Left lobe of liver (tissue), 2 donors: ENCODE results near the gene PPP1R3C. TPM values are rescaled to one million over a fixed set of nuclear protein-coding genes. Genes with fewer than 3 reads are reported as not detected.

Source experiments
- ATAC-seq: fragments of 200-7000 bp; cut with Tn5 transposase; one replicate; pipeline ENCODE4 v1.9.1; 2020; ENCODE audit warnings: mild to moderate bottlenecking, moderate library complexity
- DNase-seq: peaks from one replicate; pipeline ENCODE4 v3.0.0-alpha.2; 2020; ENCODE audit warnings: low spot score
- total RNA-seq: library from RNA; stranded (reverse); gene quantifications from one replicate; pipeline ENCODE4 v1.2.1, GENCODE V29; 2021
- donor health status: DM: no; HTN: no; CAD: no; lungs with moderate emphysema.
- donor health status: DM: no; HTN: yes; CAD: no.

Gene PPP1R3C
- total RNA-seq, 1 donor from 2014 or later = 136 TPM

GRCh38 chr10:91602868-91603568, 29.9 kb downstream of the PPP1R3C start:
- DNase-seq = no peak
- no peak for ATAC-seq

GRCh38 chr10:91602449-91602848, 30.4 kb downstream of the PPP1R3C start:
- no peak for ATAC-seq
- DNase-seq = no peak

DNA sequence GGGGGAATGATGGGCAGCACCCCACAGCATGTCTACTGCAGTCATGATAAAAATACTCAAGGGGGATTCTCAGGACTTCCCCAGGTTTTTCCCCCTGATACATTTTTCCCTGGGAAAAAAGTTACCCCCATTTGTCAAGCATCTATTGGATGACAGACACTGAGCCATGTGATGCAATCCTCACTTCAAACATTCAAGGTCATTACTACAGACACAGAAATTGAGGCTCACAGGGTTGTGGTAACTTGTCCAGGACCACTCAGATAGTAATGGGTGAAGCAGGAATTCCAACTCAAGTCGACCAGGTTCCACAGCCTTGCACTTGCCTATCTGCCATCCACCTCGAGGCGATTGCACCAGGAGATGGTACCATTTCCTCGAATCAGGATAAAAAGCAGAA, 31.7 kb downstream of the PPP1R3C start:
- ATAC-seq (no peak), DNase-seq (no peak)

- ATAC-seq (no peak), DNase-seq (no peak)
Observed at GRCh38 chr10:91598211-91598977, 34.5 kb downstream of the PPP1R3C start.

GRCh38 chr10:91597197-91597881, 35.5 kb downstream of the PPP1R3C start:
- DNase-seq = no peak
- no peak for ATAC-seq

DNA sequence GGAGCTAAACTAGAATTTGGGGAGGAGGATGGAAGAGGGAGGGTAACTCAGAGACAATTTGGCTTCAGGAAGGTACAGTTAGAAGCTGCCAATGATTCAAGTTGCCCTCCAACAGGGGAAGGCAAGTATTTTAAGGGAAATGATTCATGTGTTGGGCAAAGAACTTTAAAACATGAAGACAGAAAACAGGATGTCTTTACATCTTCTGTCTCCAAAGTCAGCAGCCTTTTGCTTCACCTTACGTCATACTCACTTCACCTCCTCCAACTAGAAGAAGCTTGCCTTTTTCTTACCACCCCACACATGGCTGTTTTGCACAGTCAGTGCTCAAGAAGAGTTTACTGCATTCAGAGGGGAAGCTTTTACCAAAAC, 36.1 kb downstream of the PPP1R3C start:
- DNase-seq = no peak
- no peak for ATAC-seq

GRCh38 chr10:91593834-91594233, 39.0 kb downstream of the PPP1R3C start:
- DNase-seq (no peak), ATAC-seq (no peak)

- DNase-seq (no peak), ATAC-seq (no peak)
Observed at GRCh38 chr10:91593366-91593765, 39.5 kb downstream of the PPP1R3C start.

GRCh38 chr10:91592266-91592975, 40.5 kb downstream of the PPP1R3C start:
- ATAC-seq (no peak), DNase-seq (no peak)

DNA sequence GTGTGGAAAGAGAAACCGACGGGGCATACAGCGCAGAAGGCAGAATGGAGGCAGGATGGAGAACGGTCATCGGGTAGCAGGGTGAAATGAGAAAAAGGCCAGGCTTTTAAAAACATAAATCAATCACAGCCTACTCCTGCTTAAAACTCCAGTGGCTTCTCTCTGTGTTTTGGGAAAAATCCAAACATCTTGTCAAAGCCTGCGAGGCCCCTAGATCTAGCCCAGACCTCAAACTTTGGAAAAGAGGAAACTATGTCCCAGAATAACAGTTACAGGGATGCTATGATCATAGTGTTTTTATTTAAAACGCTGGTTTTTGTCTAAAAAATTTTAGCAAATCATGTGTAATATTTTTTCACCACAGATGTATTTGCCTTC, 41.1 kb downstream of the PPP1R3C start:
- ATAC-seq = no peak
- DNase-seq = no peak

GRCh38 chr10:91590904-91591796, 41.7 kb downstream of the PPP1R3C start:
- no peak for DNase-seq
- ATAC-seq = peak; percentile 51

DNA sequence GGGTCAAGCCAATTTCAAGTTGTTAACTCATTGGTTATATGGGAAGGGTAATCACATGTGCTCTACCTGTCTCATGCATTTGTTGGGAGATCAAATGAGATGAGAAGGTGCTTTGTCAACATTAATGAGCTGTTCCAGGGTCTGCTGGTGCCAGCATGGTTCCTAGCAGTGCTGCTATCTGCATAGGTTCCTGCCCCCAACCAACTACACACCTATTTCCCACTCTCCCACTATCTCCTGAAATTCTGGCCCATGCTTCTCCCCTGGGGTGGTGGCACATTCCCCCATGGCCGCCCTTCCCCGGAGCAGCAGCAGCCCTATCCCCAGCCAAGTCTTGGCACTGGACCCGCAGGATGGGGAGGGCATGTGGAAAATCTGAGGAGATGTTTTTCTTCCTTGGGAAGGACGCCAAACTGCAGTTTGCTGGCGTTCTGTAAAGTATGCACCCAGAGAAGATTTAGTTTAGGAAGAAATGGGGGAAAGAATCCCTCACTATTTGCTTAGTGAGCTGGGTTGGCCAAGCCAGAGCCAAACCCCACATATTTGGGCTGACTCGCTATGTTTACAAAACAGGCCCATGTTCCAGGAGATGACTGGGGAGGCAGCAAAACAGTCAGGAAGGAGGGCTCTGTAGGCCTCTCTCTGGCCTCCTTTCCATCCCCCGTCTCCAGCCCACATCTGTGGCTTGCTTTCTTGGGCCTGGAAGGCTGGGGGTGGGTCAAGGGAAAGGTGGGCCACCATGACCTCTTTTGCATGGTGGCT, 42.5 kb downstream of the PPP1R3C start:
- ATAC-seq (peak; percentile 49), DNase-seq (no peak)

DNA sequence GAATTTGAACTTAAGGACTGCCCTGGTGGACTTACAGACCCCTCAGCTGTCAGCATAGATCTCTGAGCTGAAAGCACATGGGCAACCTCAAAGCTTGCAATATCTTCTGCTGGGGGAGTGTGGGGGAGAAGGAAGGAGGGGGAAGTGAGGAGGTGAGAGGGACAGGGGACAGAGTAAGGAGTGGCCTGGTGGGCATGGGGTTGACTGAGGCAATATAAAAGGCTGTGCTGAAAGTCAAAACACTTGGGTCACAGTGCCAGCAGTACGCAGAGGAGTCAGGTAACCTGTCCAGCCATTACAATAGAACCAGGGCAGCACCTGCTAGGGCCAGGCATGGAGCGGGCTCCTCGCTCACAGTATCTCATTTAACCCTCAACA, 43.2 kb downstream of the PPP1R3C start:
- DNase-seq (no peak), ATAC-seq (no peak)

DNA sequence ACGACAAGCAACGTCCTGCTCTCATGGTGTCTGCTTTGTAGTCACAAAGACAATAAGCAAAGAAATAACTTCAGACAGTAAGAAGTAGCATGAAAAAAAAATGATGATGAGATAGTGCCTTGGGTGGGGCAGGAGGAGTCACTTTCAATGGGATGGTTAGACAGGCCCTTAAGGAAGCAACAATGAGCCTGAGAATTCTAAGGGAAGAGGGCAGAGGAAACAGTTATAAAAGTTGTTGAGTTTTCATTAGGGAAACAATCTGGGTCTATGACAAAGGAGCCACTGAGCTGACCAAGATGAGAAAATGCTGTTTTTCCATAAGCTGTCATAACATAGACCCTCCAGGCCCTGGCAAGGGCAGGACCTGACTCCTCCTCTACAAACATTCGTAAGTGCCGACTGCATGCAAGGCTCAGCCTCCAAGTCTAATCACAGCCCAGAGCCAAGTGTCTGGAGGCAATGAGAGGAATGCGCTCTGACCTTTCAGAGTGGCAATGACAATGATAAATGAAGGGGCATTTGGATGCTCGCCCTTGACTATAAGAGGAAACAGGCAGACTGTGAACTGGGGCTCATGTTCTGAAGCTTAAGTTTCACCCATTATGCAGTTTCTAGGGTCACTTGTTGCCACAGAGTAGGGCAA, 43.7 kb downstream of the PPP1R3C start:
- DNase-seq (no peak), ATAC-seq (no peak)

DNA sequence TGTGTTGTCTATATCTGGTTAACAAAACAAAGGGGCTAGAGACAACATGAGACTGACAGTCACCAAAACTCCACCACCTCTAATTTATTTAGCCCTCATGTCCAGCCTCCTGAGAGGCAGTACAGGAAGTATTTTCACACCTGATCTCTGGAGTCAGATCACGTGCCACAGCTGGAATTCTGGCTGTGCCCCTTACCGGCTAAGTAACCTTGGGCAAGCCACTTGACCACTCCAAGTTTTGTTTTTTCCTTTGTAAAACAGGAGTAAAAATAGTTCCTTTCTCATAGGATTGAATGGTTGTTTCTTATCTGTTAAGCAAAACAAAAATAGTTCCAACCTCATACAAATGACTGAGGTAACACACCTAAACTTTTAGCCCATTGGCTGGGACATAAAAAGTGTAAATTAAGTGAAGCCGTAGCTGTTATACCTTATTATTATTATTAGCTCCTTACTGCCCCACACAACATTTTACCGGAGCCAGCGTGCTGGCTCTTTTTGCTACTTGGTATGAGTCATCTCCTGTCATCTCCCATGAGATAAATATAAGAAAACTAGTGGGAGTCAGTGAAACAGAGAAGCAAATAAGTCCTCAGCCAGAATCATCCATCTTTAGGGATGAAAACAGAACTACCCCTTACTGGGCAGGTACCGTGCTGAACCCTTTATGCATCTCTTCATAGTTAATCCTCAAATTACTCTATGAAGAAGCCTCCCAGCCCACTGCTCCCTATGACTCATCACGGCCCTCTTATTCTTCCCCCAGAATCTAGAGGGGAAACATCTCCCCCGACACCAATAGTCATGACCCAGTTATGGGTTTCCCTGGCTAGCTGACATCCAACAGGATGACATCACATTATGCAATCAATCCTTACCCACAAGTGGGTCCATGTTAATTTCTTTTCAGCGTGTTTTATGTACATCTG, 44.9 kb downstream of the PPP1R3C start:
- ATAC-seq (no peak), DNase-seq (no peak)

DNA sequence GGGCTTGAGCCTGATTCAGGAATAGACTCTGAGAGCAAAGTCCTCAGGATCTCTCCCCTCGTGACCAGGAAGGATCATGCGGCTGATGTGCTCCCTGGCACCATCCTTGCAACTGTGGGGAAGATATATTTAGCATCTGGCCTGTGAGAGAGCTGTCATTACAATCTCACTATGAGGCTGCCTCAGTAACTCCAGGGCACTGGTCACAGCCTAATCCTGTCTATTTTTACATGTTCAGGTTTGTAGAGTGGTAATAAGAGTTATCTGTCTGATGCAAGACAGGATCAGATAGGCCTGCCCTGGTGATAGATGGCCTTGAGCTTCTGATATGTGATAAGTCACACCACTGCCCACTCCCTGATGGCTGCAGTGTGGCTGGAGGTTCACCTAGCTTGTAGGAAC, 50.7 kb downstream of the PPP1R3C start:
- DNase-seq (peak; percentile 68), ATAC-seq (peak; percentile 94)

- no peak for DNase-seq
- ATAC-seq = no peak
Observed at GRCh38 chr10:91579329-91579985, 53.4 kb downstream of the PPP1R3C start.
